NCI-H2196 treated with DMSO at 0.1 percent for 48 hours (cell line): ENCODE data around the gene SUN3.

Source experiments
- DNase-seq: peaks from one replicate; lab custom pipeline; 2025; ENCODE audit not compliant: unreplicated experiment; lab: John Stamatoyannopoulos, UW

Gene SUN3, protein sequence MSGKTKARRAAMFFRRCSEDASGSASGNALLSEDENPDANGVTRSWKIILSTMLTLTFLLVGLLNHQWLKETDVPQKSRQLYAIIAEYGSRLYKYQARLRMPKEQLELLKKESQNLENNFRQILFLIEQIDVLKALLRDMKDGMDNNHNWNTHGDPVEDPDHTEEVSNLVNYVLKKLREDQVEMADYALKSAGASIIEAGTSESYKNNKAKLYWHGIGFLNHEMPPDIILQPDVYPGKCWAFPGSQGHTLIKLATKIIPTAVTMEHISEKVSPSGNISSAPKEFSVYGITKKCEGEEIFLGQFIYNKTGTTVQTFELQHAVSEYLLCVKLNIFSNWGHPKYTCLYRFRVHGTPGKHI

DNA sequence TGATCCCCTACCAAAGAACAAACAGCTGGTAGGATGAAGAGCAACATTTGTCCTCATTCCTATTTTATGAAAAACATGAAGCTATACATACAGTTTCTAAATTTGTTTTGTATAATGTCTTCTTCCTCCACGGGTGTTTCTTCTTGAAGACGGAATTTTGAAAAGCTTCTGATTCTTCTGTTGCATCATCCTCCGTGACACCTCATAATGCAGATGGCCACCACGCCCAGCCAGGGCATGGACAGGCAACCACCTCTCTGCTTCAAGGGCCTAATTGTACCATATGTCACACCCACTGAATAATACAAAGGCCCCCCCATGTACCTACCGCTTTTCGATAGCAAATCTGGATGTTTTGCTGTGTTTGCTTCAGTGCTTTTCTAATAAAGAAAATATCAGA is at the start of gene SUN3:
TSS of gene SUN3 (minus strand) at position 170 of the 400 bp plus-strand sequence. CDS start at position 1, 169 bp downstream.
- no peak for DNase-seq

DNA sequence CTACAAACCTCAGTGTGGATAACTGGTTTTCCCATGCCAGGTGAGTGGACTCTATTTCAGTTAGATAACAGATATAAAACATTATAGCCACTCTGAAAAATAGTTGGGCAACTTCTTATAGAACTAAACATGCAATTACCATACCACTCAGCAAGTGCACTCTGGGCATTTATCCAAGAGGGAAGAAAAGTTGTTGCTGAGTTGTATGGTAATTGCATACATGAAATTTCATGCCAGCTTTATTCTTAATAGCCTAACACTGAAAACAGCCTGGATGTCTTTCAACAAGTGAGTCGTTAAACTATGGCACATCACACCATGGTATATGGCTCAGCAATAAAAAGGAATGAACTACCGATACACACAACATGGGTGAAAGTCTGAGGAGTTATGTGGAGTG is 49.6 kb upstream of the SUN3 start:
- no peak for DNase-seq

DNA sequence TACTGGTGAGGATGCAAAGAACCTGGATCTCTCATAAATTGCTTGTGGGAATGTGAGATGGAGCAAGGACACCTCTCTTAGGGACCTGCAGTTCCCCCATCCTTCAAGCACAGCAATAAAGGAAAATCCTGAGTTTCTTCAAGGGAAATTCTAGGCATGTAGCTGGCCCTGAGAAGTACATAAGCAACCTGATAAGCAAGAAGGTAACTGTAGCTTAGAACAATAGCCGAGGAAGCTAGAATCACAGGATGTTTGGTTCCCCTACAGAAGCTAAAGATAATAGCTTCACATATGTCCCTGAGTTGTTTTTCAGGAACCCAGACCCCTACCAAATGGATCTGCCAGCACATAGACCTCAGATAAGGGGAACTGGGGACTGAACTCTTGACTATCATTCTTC is 48.5 kb upstream of the SUN3 start:
- DNase-seq: no peak

DNA sequence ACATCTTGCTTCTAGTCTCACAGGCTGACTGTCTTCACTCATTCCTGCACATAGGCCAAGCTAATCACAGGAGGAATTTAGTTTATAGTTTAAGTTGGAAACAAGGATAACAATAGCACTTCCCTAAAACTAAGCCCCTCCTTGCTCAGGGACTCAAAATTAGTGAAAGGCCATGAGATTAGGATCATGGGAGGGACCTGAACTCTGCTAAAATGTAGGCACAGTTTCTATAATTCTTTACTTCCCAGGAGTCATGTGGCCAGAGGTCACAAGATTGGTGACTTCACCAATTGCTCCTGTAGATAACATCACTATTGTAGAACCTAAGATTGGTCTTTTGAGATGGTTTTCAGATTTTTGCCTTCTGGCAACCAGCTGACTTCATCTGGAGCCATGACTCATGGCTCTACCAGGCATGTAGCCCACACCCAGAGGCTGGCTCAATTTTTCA is 45.3 kb upstream of the SUN3 start:
- no peak for DNase-seq

DNA sequence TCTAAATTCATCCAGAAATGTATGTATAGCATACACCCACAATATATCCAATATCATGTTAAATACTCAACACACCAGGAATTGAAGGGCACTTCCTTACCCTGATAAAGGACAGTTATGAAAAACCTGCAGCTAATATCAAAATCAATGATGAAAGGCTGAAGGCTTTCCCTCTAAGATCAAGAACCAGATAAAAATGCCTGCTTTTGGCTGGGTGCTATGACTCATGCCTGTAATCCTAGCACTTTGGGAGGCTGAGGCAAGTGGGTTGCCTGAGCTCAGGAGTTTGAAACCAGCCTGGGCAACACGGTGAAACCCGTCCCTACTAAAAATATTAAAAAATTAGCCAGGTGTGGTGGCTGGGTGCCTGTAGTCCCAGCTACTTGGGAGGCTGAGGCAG is 38.6 kb upstream of the SUN3 start:
- DNase-seq: no peak

DNA sequence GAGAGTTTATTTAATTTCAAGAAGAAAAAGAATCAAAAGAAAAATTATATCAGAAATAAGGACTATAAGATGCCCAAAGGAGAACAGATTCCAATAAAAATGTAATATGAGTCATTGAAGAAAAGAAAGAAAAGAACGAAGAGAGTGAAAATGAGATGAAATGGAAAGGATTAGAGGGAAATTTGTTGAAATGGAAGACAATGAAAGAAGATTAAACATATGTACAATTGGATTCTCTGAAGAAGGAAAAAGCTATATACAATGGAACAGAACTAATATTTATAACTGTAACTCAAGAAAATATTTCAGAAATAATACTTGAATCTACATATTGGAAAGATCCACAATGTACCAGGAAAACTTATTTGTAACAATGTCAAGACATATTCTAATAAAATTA is 35.1 kb upstream of the SUN3 start:
- DNase-seq: no peak

DNA sequence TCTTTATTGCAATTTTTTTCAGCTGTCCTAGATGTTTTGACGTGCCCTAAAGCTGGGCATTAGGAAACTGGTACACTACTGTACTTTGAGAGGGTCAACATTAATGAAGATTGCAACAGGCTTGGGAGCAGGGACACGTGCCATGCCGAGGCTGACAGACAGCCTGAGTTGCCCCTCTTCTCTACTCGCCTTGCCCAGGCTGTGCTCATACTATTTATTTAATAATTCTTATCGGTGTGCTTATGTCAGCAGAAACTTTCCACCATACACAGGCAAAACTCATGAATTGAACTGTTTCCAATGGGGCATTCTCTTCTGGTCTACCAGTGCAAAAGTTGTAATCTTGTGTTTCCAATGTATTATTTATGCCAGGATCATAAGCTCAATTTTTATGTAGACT is 30.8 kb upstream of the SUN3 start:
- no peak for DNase-seq

DNA sequence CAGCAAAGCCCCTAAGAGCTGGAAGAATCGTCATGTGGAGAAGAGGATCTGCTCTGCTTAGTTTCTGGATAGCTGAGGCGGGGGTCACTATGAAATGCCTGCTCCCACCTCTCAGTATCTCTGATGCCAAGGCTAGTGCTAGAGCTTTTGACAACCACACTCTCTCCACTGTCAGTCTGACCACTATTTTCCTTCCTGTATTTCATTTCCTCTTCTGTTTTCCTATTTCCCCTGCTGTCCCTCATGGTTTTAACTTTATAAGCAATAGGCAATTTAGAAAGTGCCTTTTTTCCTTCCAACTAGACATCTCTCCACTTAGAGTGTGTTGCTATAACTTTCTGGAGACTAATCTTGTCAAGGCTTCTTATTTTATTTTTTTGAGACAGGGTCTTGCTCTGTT is 30.1 kb upstream of the SUN3 start:
- DNase-seq: no peak

DNA sequence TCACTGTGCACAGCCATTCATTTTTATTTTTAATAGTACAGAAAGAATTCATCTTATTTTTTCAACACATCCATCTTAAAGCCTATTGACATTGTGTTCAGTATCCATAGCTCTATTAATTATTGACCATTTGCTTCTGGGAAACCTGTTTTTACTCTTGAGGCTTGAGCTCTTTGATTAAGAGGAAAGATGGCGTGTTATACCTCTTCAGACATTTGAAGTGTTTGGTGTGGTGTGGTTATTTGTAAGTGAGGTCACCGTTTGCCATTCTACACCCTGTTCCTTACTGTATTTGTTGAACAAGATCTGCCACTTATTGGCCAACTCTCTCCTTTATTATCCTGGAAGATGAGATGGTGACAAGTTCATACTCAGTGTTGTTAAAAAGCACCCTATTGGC is 24.8 kb upstream of the SUN3 start:
- DNase-seq: no peak

DNA sequence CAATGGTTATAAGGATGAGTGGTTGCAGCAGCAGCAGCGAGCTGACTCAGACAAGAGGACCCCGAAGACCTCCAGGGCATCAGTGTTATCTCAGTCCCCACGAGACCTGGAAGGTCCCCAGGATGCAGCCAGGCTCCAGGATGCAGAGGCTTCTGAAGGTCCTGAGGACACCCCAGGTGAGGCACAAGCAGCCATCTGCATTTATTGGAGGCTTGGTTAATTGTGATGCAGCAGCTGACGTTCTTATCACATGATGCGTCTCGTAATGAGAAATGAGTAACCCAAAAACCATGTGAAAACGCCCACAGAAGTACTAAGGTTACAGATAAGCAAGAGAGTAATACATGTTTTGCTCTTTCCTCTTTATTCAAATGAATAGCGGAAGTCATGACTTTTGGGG is 23.8 kb upstream of the SUN3 start:
- no peak for DNase-seq

DNA sequence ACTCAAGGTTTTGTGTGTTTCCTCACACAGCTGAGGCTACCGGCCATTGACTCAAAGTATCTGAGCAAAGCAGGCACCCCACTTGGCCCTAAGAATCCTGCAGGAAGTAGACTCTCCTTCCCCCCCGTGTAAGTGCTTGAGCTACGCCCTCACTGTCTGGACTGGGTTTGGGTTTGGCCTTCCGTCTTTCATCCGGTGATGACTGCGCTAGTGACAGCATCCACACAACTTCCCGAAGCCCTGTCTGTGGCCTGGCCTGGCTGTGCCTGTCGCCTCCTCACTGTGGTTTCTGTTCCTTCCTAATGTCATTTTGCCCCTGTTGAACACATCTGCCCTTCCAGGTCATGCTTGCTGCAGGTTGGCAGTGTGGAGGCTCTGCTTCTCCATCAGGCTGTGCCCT is 20.9 kb upstream of the SUN3 start:
- DNase-seq: no peak

DNA sequence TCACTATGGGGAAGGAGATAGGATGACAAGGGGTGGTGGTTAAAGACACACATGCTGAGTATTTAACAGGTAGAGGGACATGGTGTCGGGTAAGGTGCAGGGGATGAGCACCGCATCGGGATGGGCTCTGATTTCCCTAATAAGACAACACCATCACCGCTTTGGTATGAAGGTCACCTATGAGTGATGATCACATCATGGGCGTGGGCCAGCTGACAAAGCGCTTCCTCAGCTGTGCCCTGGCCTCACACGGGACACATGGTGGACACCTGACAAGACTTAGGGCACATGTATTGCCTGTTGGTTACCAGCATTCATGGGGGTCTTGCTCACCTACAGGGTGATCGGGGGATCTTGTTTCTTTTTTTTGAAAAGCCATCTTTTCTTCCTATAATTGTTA is 19.2 kb upstream of the SUN3 start:
- DNase-seq: no peak

DNA sequence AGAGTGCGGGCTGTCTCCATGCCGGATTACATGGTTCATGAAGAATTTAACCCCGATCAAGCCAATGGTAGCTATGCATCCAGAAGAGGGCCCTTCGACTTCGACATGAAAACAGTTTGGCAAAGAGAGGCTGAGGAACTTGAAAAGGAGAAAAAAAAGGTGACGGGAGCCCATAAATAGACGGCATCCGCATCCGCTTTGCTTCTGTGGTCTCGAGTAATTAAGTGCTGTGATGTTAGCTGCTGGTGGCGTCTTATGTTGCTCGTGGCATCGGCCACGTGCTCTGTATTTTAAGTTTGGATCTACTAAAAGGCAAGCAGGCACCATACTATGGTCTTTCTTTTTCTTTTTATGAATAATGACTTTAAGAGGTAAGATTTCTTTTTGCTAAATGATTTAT is 17.6 kb upstream of the SUN3 start:
- DNase-seq: no peak

DNA sequence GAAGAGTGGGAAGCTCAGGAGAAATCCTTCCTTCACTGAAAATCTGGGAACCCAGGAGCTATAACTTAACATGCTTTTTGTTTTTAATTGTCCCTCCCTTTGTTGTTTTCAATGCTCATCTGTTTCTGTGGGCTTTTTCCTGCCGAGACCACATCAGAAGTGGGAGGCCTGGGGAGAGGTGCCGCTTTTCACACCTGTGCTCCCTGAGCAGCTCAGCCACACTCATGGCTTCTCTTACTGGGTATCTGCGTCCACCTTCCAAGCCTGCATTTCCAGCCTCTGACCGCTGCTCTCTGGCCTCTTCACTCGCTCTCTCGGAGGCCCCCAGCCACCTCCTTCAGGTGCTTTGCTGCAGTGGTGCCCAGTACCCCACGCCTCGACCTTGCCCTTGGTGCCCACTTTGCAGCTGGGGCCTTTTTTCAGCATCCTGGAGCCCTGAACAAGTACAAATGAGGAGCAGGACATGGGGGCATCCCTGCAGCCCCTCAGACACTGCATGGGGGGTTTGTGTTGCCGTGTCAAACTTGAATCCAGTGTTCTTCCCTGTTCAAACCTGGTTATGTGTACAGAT is 16.4 kb upstream of the SUN3 start:
- no peak for DNase-seq

DNA sequence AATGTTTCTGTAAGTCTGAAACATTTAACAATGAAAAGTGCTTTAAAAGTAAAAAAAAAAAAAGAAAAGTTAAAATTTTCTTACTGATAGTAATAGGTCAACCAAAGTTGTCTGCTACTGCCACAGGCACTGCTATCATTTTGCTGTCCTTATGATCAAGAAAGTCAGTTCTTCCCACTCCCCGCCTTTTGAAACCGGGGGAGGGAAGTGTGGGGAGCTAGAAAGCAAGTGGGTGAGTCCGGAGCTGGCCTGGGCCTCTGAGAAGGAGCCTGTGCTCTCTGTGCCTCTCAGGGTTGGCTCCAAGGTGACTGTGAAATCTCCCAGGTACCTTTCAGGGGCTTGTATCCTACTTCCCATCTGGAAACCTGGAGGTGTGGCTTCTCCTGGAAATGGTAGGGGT is 13.7 kb upstream of the SUN3 start:
- no peak for DNase-seq

DNA sequence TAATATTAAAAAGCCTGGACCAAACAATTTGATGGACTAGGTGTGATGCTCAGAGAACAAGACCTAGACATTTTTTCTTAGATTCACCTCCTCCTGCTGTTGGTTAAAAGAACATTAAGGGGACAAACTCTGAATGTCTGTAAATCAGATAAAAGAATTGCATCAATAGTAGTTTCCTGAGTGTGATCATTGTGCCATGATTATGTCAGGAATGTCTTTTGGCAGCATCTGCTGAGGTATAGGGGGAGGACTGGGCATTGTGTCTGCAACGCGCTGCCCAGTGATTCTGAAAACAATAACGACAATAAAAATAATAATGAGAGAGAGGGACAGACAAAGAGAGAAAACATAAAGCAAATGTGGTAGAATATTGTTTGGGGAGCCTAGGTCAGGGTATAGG is 13.3 kb upstream of the SUN3 start:
- DNase-seq: no peak

DNA sequence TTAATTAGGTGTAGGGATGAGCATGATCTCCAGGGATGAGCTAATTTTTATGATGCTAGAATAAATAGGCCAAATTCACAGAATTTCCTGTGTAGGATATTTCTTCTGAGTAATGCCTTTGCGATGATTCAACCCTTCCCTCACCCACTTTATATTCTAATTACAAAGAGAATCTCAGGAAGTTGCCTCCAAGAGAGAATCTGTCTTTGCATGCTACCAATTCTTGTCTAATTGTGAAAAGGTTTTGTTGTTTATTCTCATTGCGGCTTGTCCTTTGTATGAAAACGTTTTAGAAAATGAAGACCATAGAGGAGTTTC is 12.7 kb upstream of the SUN3 start:
- no peak for DNase-seq

DNA sequence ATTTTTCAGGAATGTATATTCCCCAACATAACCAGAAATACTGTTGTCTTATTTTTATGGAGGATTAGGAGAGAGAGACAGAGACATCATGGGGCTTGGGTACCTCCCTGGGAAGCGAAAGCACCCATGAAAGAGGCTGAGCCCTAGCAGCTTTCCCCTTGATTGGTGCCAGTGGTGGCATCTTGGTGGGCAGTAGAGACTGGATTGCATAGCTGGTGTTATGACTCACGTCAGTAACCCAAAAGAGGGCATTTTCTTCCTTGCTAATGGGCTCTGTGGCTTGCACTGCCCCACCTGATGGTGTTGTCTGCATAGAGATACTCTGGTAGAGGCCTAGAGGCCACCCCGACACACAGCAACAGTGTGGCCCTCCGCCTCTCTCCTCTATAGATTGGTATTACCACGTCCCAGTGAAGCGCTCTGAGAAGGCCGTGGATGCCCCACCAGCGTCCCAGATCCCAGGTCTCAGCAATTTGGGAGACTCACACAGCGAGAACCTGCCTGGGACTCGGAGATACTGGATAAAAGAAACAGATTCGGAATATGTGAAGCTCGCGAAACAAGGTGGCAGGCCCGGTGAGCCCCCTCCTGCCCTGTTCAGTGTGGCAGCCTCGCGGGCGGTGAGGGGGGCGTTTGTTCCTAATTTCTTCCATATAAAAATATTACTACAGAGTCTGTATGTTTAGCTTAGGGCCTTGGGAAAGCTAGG is 12.2 kb upstream of the SUN3 start:
- DNase-seq: no peak

DNA sequence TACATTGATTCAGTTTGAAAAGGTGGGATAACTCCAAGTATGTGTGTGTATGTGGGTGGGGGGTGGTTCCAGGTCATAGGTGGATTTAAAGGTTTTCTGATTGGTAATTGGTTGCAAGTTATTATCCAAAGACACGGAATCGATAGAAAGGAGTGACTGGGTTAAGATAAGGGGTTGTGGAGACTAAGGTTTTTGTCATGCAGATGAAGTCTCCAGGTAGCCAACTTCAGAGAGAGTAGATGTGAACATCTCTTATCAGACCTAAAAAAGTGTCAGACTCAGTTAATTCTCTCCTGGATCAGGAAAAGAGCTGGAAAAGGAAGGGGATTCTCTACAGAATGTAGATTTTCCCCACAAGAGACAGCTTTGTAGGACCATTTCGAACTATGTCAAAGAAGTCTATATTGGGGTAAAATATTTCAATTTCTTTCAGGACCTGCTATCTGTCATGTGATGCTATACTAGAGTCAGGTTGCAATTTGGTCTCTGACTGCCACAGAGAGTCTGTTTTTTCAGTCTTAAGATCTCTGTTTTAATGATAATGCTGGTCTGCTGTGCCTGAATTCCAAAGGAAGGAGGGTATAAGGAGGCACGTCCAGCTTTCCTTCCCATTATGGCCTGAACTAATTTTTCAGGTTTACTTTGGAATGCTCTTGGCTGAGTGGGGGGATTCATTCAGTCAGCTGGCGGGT is 10.1 kb upstream of the SUN3 start:
- DNase-seq: no peak

DNA sequence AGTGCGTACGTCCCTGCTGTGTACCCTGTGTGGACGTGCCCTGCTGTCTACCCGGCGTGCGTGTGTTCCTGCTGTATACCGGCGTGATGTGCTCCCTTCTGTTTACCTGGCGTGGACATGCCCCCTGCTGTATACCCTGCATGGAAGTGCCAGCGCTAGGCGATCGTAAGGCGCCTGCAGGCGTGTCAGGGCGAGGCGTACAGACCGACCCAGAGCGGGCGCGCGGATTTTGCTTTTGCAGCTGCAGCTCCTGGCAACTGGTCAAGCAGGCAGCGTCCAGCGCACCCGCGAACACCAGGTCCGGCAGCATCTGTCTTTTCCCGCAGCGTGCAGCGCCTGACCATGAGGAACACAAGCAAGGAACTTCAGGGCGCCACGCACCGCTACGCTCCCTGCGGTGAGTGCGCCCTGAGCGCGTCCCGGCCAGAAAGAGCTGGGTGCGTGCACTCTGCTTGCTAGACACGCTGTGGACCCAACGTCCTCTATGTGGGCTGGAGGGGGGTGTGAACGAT is 7.1 kb upstream of the SUN3 start:
- DNase-seq: peak; percentile 8

DNA sequence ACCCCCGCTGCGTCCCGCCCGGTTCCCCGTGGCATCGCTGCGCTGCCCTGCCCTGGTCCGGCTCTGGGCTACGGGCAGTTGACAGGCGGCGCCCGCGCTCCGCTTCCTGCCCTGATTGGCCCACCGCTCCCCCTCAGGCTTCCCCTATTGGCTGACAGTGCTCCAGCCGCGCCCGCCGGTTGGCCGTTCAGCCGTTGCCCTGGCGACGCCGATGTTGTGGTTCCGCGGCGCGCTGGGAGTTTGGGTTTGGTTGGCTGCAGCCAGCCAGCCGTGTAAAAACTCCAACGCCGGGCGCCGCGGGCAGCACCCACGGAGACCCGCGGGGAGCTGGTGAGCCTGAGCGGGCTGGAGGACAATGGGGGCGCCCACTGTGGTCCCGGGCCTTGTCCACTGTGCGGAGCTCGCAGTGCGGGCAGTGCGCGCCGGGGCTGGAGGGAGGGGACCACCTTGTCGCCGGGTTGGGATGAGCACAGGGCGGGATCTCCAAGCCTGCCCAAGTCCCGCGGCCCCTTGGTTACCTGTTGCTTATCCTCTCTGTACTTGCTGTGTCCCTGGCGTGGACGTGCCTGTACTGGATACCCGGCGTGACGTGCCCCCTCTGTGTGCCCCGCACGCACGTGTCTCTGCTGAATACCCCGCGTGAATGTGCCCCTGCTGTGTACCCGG is 6.5 kb upstream of the SUN3 start, which contains the start of gene C7orf57:
TSS of gene C7orf57 (plus strand) at position 243 of the 666 bp plus-strand sequence. CDS start 766 bp downstream, outside the sequence.
- DNase-seq: peak; percentile 81
